Thyroid gland (tissue), 4 donors: ENCODE measurements around the gene SYNCRIP. TPM values are rescaled to one million over a fixed set of nuclear protein-coding genes. Genes with fewer than 3 reads are reported as not detected.
"Not testable (repeated sequence)": the region's sequence is repeated elsewhere in the genome, so short reads cannot be mapped to it uniquely, and the experiment has no call there.

Experiments
- DNase-seq, 2 donors: peaks; one replicate each; pipeline ENCODE4 v3.0.0-alpha.2; 2019
- H3K27ac ChIP-seq, 3 donors: fragments of 200-600 bp; sonication (generic); 1 replicate in 2 of 3; 2 replicates in 1 of 3; pipeline ENCODE4 v1.5.1; 2016 to 2019; ENCODE audit warnings: mild to moderate bottlenecking in 1 of 3, moderate library complexity in 1 of 3
- H3K27me3 ChIP-seq: fragments of 200-600 bp; sonication (generic); one replicate; pipeline ENCODE4 v1.5.1; 2019
- H3K36me3 ChIP-seq, 2 donors: fragments of 200-600 bp; sonication (generic); one replicate each; pipeline ENCODE4 v1.5.1; 2016 to 2019
- H3K4me1 ChIP-seq, 2 donors: fragments of 200-600 bp; sonication (generic); one replicate each; pipeline ENCODE4 v1.5.1; 2017 to 2019
- H3K4me3 ChIP-seq, 3 donors: fragments of 200-600 bp; sonication (generic); replicated peaks in 1 of 3; 1 replicate in 2 of 3; 2 replicates in 1 of 3; pipeline ENCODE4 v1.5.1; 2016; ENCODE audit warnings: mild to moderate bottlenecking in 1 of 3
- H3K9me3 ChIP-seq: fragments of 200-600 bp; sonication (generic); one replicate; pipeline ENCODE4 v1.5.1; 2017
- CTCF ChIP-seq, 6 experiments: fragments of 200-600 bp in 3 of 6; fragments of 450-650 bp in 3 of 6; sonication (generic) in 3 of 6; IDR thresholded peaks; one replicate each; pipeline ENCODE4 v1.5.1; 2016 to 2019; ENCODE audit warnings: antibody characterized with exemption in 6 of 6, mild to moderate bottlenecking in 2 of 6, inconsistent platforms in 1 of 6, moderate library complexity in 1 of 6
- POLR2A ChIP-seq, 2 donors: fragments of 450-650 bp; IDR thresholded peaks; one replicate each; pipeline ENCODE4 v1.6.1; 2017; ENCODE audit warnings: antibody characterized with exemption in 2 of 2, mild to moderate bottlenecking in 2 of 2, moderate library complexity in 1 of 2
- WGBS, 2 donors: methylation state at CpG; one replicate each; pipeline ENCODE4 v1.1.5; 2017; 5-methylcytosine and 5-hydroxymethylcytosine counted together
- intact Hi-C: fragments of 100-400 bp; cut with DNase I; formaldehyde crosslinking; loops from one replicate; pipeline ENCODE4 v1.15.1; 2023
- total RNA-seq, 4 donors: library from RNA; depleted of rRNA; stranded (reverse); fragments of >200 nt; gene quantifications; one replicate each; pipeline ENCODE4 v1.2.3, GENCODE V29; 2016

SYNCRIP gene
- total RNA-seq, 4 donors from 2014 or later: 107 to 144 (median 125) TPM

- Histone ChIP-seq H3K4me1 (no peaks in the 10 kb centered on the region), H3K4me3 (no peak overlapping the region), H3K9me3 (no peaks in the 10 kb centered on the region), H3K36me3 (no peaks in the 10 kb centered on the region), H3K27me3 (no peaks in the 10 kb centered on the region), H3K27ac (no peak overlapping the region)
- no peak for DNase-seq
- TF ChIP-seq POLR2A (IDR thresholded peaks at IDR 0.05): no peak
- no peak for TF ChIP-seq CTCF (IDR thresholded peaks at IDR 0.05)
- intact Hi-C loops: no loop called here
- 48 to 72% methylated on average over 2 of the region's 2 CpGs for WGBS, 2 donors
These were observed 41.6 kb upstream of the SYNCRIP start for GRCh38 chr6:85684133-85684808.

- intact Hi-C loops, DNase-seq, H3K4me3 ChIP-seq, H3K27ac ChIP-seq, H3K4me1 ChIP-seq, H3K27me3 ChIP-seq, H3K36me3 ChIP-seq, H3K9me3 ChIP-seq: not testable (repeated sequence)
- WGBS, 2 donors: 96 to 97% methylated on average over 4 of the region's 4 CpGs
These were observed 39.2 kb upstream of the SYNCRIP start for GRCh38 chr6:85681899-85682298.

GRCh38 chr6:85680388-85680787 is 37.7 kb upstream of the SYNCRIP start:
- DNase-seq: no peak
- Histone ChIP-seq H3K4me1 (peaks cover 0 to 4% of the 10 kb centered on the region in 2 donors), H3K36me3 (peaks cover 0 to 5% of the 10 kb centered on the region in 2 donors), H3K4me3 (no peak overlapping the region), H3K27ac (no peak overlapping the region), H3K27me3 (no peaks in the 10 kb centered on the region), H3K9me3 (no peaks in the 10 kb centered on the region)
- 91 to 94% methylated on average over 7 of the region's 7 CpGs for WGBS, 2 donors
- TF ChIP-seq POLR2A (IDR thresholded peaks at IDR 0.05): no peak
- no peak for TF ChIP-seq CTCF (IDR thresholded peaks at IDR 0.05)
- intact Hi-C loops: no loop called here

- DNase-seq: no peak
- Histone ChIP-seq H3K36me3 (peaks cover 0 to 5% of the 10 kb centered on the region in 2 donors), H3K4me1 (peaks cover 5 to 10% of the 10 kb centered on the region in 2 donors), H3K4me3 (peak overlapping the region in 1 of 3 donors; percentile 95), H3K9me3 (no peaks in the 10 kb centered on the region), H3K27me3 (no peaks in the 10 kb centered on the region), H3K27ac (peak overlapping the region in 1 of 3 donors; percentile 91)
- 40 to 48% methylated on average over 14 of the region's 14 CpGs for WGBS, 2 donors
- TF ChIP-seq POLR2A (IDR thresholded peaks at IDR 0.05) (no peak), CTCF (IDR thresholded peaks at IDR 0.05) (no peak)
- intact Hi-C loops: loop anchor here (2.0 kb wide), 1 partner anchor 37 kb away; the partner anchor contains the start of gene SYNCRIP
These were observed 36.9 kb upstream of the SYNCRIP start for GRCh38 chr6:85679445-85680123.

GRCh38 chr6:85678602-85679444 is 36.1 kb upstream of the SYNCRIP start:
- peak; percentile 99 to 100 for TF ChIP-seq POLR2A (IDR thresholded peaks at IDR 0.05)
- peak in 1 of 6 experiments; percentile 23 for TF ChIP-seq CTCF (IDR thresholded peaks at IDR 0.05)

More at GRCh38 chr6:85678602-85679444, 36.1 kb upstream of the SYNCRIP start:
- DNase-seq: peak; percentile 98 to 99
- Histone ChIP-seq H3K36me3 (peaks cover 0 to 5% of the 10 kb centered on the region in 2 donors), H3K4me3 (peak overlapping the region; percentile 88 to 95 (median 95)), H3K4me1 (peaks cover 12 to 15% of the 10 kb centered on the region in 2 donors), H3K9me3 (no peaks in the 10 kb centered on the region), H3K27ac (peak overlapping the region; percentile 79 to 91 (median 91)), H3K27me3 (no peaks in the 10 kb centered on the region)
- intact Hi-C loops: loop anchor here (2.0 kb wide), 1 partner anchor 36 kb away; the partner anchor contains the start of gene SYNCRIP
- WGBS, 2 donors: 0% methylated on average over 32 of the region's 82 CpGs
